H1 (cell line): ENCODE measurements around the gene CDC42EP1. TPM values are rescaled to one million over a fixed set of nuclear protein-coding genes. Genes with fewer than 3 reads are reported as not detected.

Experiments used
- CTCF ChIA-PET: fragments of 300-600 bp; sonication (Branson Sonifier 250); formaldehyde crosslinking; loops from one replicate; lab custom pipeline; 2021; ENCODE audit not compliant: partially characterized antibody; lab: Charles Lee
- POLR2A ChIA-PET: fragments of 300-600 bp; sonication (Branson Sonifier 250); formaldehyde crosslinking; loops from one replicate; lab custom pipeline; 2021; ENCODE audit warnings: inconsistent platforms; ENCODE audit not compliant: partially characterized antibody; lab: Charles Lee
- DNase-seq, 2 experiments: peaks; one replicate each; pipeline versions ENCODE4 v3.0.0 to v3.0.0-alpha.2; 2010 to 2022; ENCODE audit warnings: low spot score in 2 of 2, low read depth in 1 of 2, mixed read lengths in 1 of 2
- FAIRE-seq: peaks from 2 replicates; lab custom pipeline; 2011; peaks lifted over from hg19 to GRCh38; lab: Jason Lieb, UNC
- H2AFZ ChIP-seq: 2 replicates; pipeline ENCODE4 v1.8.1; 2012; ENCODE audit warnings: low read length, inconsistent platforms
- H2AK5ac ChIP-seq: 2 replicates; pipeline ENCODE4 v1.6.1; 2013; ENCODE audit warnings: low read depth, low read length
- H2BK120ac ChIP-seq: replicated peaks from 2 replicates; pipeline ENCODE3; 2013; ENCODE audit warnings: low read depth, low read length, inconsistent platforms
- H2BK12ac ChIP-seq: 2 replicates; pipeline ENCODE4 v1.6.1; 2013; ENCODE audit warnings: low read depth, low read length
- H2BK15ac ChIP-seq: 2 replicates; pipeline ENCODE4 v1.6.1; 2013; ENCODE audit warnings: low read length
- H2BK20ac ChIP-seq: 2 replicates; pipeline ENCODE4 v1.6.1; 2013; ENCODE audit warnings: low read length
- H2BK5ac ChIP-seq: 2 replicates; pipeline ENCODE4 v1.6.1; 2013; ENCODE audit warnings: low read depth, low read length
- H3K14ac ChIP-seq: 2 replicates; pipeline ENCODE4 v1.6.1; 2013; ENCODE audit warnings: inconsistent platforms; ENCODE audit not compliant: insufficient read length
- H3K18ac ChIP-seq: 2 replicates; pipeline ENCODE4 v1.6.1; 2013; ENCODE audit warnings: low read length; ENCODE audit errors: extremely low read depth
- H3K23ac ChIP-seq: 2 replicates; pipeline ENCODE4 v1.6.1; 2013; ENCODE audit warnings: inconsistent platforms; ENCODE audit not compliant: insufficient read length
- H3K23me2 ChIP-seq: 2 replicates; pipeline ENCODE4 v1.6.1; 2013; ENCODE audit warnings: low read depth, low read length
- H3K27ac ChIP-seq: 2 replicates; pipeline ENCODE4 v1.6.1; 2011; ENCODE audit warnings: low read depth, low read length, inconsistent platforms
- H3K27me3 ChIP-seq, 4 experiments: replicated peaks in 1 of 4; 1 replicate in 1 of 4; 2 replicates in 3 of 4; pipeline versions ENCODE4 v1.6.1 to v1.8.1; 2011 to 2013; ENCODE audit warnings: low read length in 3 of 4, mild to moderate bottlenecking in 3 of 4, inconsistent platforms in 2 of 4, mixed read lengths in 2 of 4, moderate library complexity in 1 of 4; ENCODE audit not compliant: control insufficient read depth in 3 of 4, insufficient read depth in 3 of 4; ENCODE audit errors: extremely low read depth in 1 of 4
- H3K36me3 ChIP-seq, 4 experiments: 2 replicates each; pipeline versions ENCODE4 v1.6.1 to v1.8.1; 2011 to 2013; ENCODE audit warnings: mild to moderate bottlenecking in 4 of 4, low read length in 3 of 4, moderate library complexity in 2 of 4, control low read depth in 1 of 4, inconsistent platforms in 1 of 4; ENCODE audit not compliant: insufficient read depth in 4 of 4, control insufficient read depth in 2 of 4
- H3K4ac ChIP-seq: replicated peaks from 2 replicates; pipeline ENCODE3; 2013; ENCODE audit warnings: low read length, low read depth, mixed read lengths, inconsistent platforms; ENCODE audit not compliant: insufficient read length
- H3K4me1 ChIP-seq, 4 experiments: replicated peaks in 1 of 4; 1 replicate in 1 of 4; 2 replicates in 3 of 4; pipeline versions ENCODE4 v1.6.1 to v1.8.1; 2011 to 2013; ENCODE audit warnings: low read length in 3 of 4, inconsistent platforms in 2 of 4, mixed read lengths in 1 of 4; ENCODE audit not compliant: insufficient read depth in 4 of 4, control insufficient read depth in 3 of 4
- H3K4me2 ChIP-seq, 2 experiments: 2 replicates each; pipeline versions ENCODE4 v1.6.1 to v1.8.1; 2011 to 2013; ENCODE audit warnings: low read depth in 2 of 2, low read length in 2 of 2, control low read depth in 1 of 2, inconsistent platforms in 1 of 2, mild to moderate bottlenecking in 1 of 2; ENCODE audit not compliant: insufficient read depth in 1 of 2
- H3K4me3 ChIP-seq, 4 experiments: fragments of 200-600, 300-600 bp in 1 of 4; sonication (generic), shearing (Covaris generic), sonication (Bioruptor Twin) in 1 of 4; 2 replicates each; pipeline versions ENCODE4 v1.5.1 to v1.8.1; 2011 to 2016; ENCODE audit warnings: low read length in 4 of 4, low read depth in 3 of 4, control low read depth in 2 of 4, inconsistent platforms in 2 of 4, mild to moderate bottlenecking in 2 of 4, mixed read lengths in 1 of 4, moderate library complexity in 1 of 4; ENCODE audit not compliant: insufficient read depth in 2 of 4; ENCODE audit errors: extremely low read depth in 1 of 4
- H3K56ac ChIP-seq: replicated peaks from 2 replicates; pipeline ENCODE3; 2013; ENCODE audit warnings: low read depth, mild to moderate bottlenecking, mixed read lengths, low read length, inconsistent platforms; ENCODE audit not compliant: insufficient read length
- H3K79me1 ChIP-seq: 2 replicates; pipeline ENCODE4 v1.6.1; 2013; ENCODE audit warnings: low read depth, low read length, control low read depth
- H3K79me2 ChIP-seq, 2 experiments: 2 replicates each; pipeline versions ENCODE4 v1.6.1 to v1.8.1; 2012 to 2013; ENCODE audit warnings: low read length in 2 of 2, mild to moderate bottlenecking in 2 of 2, inconsistent platforms in 1 of 2; ENCODE audit not compliant: insufficient read depth in 2 of 2, control insufficient read depth in 1 of 2
- H3K9ac ChIP-seq, 4 experiments: replicated peaks in 1 of 4; 1 replicate in 1 of 4; 2 replicates in 3 of 4; pipeline versions ENCODE4 v1.6.1 to v1.8.1; 2011 to 2013; ENCODE audit warnings: low read depth in 3 of 4, low read length in 3 of 4, control low read depth in 2 of 4, mild to moderate bottlenecking in 2 of 4, moderate library complexity in 2 of 4, inconsistent platforms in 1 of 4; ENCODE audit errors: extremely low read depth in 1 of 4
- H3K9me3 ChIP-seq, 2 experiments: 2 replicates each; pipeline versions ENCODE4 v1.6.1 to v1.8.1; 2012 to 2013; ENCODE audit warnings: mild to moderate bottlenecking in 2 of 2, moderate library complexity in 2 of 2, control low read depth in 1 of 2, inconsistent platforms in 1 of 2, low read depth in 1 of 2, low read length in 1 of 2, mixed read lengths in 1 of 2; ENCODE audit not compliant: insufficient read depth in 2 of 2
- H4K20me1 ChIP-seq, 2 experiments: replicated peaks in 1 of 2; 2 replicates each; pipeline versions ENCODE3 to v1.8.1; 2011 to 2013; ENCODE audit warnings: inconsistent platforms in 2 of 2, low read length in 2 of 2, mild to moderate bottlenecking in 1 of 2; ENCODE audit not compliant: insufficient read depth in 2 of 2, control insufficient read depth in 1 of 2
- H4K5ac ChIP-seq: 2 replicates; pipeline ENCODE4 v1.6.1; 2013; ENCODE audit warnings: low read length, low read depth, mixed read lengths, inconsistent platforms; ENCODE audit not compliant: insufficient read length
- H4K8ac ChIP-seq: 2 replicates; pipeline ENCODE4 v1.8.0; 2013; ENCODE audit warnings: mild to moderate bottlenecking, moderate library complexity, low read length, inconsistent platforms; ENCODE audit not compliant: insufficient read depth; ENCODE audit errors: extremely low read depth
- H4K91ac ChIP-seq: replicated peaks from 2 replicates; pipeline ENCODE3; 2013; ENCODE audit warnings: low read length, mixed read lengths, inconsistent platforms; ENCODE audit not compliant: insufficient read length
- CHD2 ChIP-seq: IDR thresholded peaks from 2 replicates; pipeline ENCODE4 v1.6.1; 2012; ENCODE audit warnings: low read length, improper control_type of control experiment
- TEAD4 ChIP-seq: IDR thresholded peaks from 2 replicates; pipeline ENCODE4 v1.6.1; 2012; ENCODE audit warnings: low read depth, low read length, inconsistent platforms, mixed read lengths
- ZNF274 ChIP-seq: IDR thresholded peaks from 2 replicates; pipeline ENCODE4 v1.7.0; 2012; ENCODE audit warnings: low read length, borderline replicate concordance; ENCODE audit errors: extremely low read depth
- WGBS, 2 experiments: shearing (Covaris generic) in 1 of 2; methylation state at CpG; one replicate each; pipeline versions ENCODE4 v1.1.6 to v1.1.7; 2013 to 2015; ENCODE audit warnings: low lambda C conversion rate in 2 of 2, mixed read lengths in 2 of 2, inconsistent platforms in 1 of 2, low coverage in 1 of 2, missing lambda C conversion rate in 1 of 2; ENCODE audit not compliant: insufficient replicate concordance in 2 of 2, insufficient coverage in 1 of 2, insufficient read length in 1 of 2; ENCODE audit errors: extremely low coverage in 1 of 2, missing lambda C conversion rate in 1 of 2; 5-methylcytosine and 5-hydroxymethylcytosine counted together
- polyA plus RNA-seq, 7 experiments: library from polyadenylated mRNA; depleted of rRNA in 3 of 7; stranded (reverse) in 5 of 7; unstranded in 2 of 7; fragments of >200 nt in 5 of 7; fragments of 200-250 nt in 2 of 7; gene quantifications; 1 replicate in 5 of 7; 2 replicates in 1 of 7; 4 replicates in 1 of 7; pipeline versions ENCODE4 v1.2.1 to v1.2.3, GENCODE V29; 2011 to 2013; ENCODE audit warnings: missing spikeins in 2 of 7, mixed read lengths in 2 of 7
- total RNA-seq: library from RNA; stranded (reverse); fragmentation: NEBNext Ultra II Directional; extraction: Animal tissue kit (Norgen Biotek cat#: 25700); gene quantifications from 2 replicates; pipeline ENCODE4 v1.2.1, GENCODE V29; 2021

Gene CDC42EP1
- total and polyA plus RNA-seq, 2 of the 8 experiments (the other 6 are each of a cell fraction or from before 2014, with no cell fraction given), result 8.3 to 11.2 TPM

GRCh38 chr22:37522482-37522881 is 37.8 kb upstream of the CDC42EP1 start:
- TF ChIP-seq TEAD4, result no peak
- no peak for TF ChIP-seq CHD2
- TF ChIP-seq ZNF274, result no peak
- no peaks in the 10 kb centered on the region for H4K20me1 ChIP-seq
- H2BK15ac ChIP-seq, result no peak overlapping the region
- no peak overlapping the region for H4K8ac ChIP-seq
- no peak for FAIRE-seq
- peaks cover 0 to 7% (median 4%) of the 10 kb centered on the region in 4 experiments; a peak in 3 of 7 replicates for H3K4me1 ChIP-seq
- H3K18ac ChIP-seq, result no peak overlapping the region
- ChIA-PET POLR2A (interaction anchor here (0.6 kb wide), 1 partner anchor 48 kb away, joined by 3 read pairs; no protein-coding TSS in a partner anchor), CTCF (interaction anchor here (0.9 to 1.4 kb wide), 6 partner anchors 11 to 50 kb away, joined by 3 to 6 read pairs (median 3); no protein-coding TSS in a partner anchor)
- H3K4me3 ChIP-seq, result no peak overlapping the region
- H3K79me2 ChIP-seq, result no peaks in the 10 kb centered on the region
- H4K91ac ChIP-seq, result no peak overlapping the region
- no peaks in the 10 kb centered on the region for H3K9me3 ChIP-seq
- no peak overlapping the region for H2BK20ac ChIP-seq
- no peak overlapping the region for H2BK5ac ChIP-seq
- H3K4ac ChIP-seq, result no peak overlapping the region
- H4K5ac ChIP-seq, result no peak overlapping the region
- H3K56ac ChIP-seq, result no peak overlapping the region
- H2AK5ac ChIP-seq, result no peak overlapping the region
- H3K79me1 ChIP-seq, result no peaks in the 10 kb centered on the region
- no peak overlapping the region for H3K27ac ChIP-seq
- peaks cover 7 to 25% (median 16%) of the 10 kb centered on the region in 4 experiments; a peak in 6 of 7 replicates for H3K27me3 ChIP-seq
- H3K23ac ChIP-seq, result no peak overlapping the region
- H3K14ac ChIP-seq, result no peak overlapping the region
- H2BK12ac ChIP-seq, result no peak overlapping the region
- H2BK120ac ChIP-seq, result no peak overlapping the region
- no peak overlapping the region for H2AFZ ChIP-seq
- H3K23me2 ChIP-seq, result peaks cover 10% of the 10 kb centered on the region; the same call in 1 of the 2 replicates
- WGBS, 2 experiments, result 88% methylated on average over 6 of the region's 6 CpGs; no CpG with 5 or more reads in 1 of the 2 experiments
- H3K36me3 ChIP-seq, result no peaks in the 10 kb centered on the region
- no peak overlapping the region for H3K4me2 ChIP-seq
- DNase-seq, result no peak
- no peak overlapping the region for H3K9ac ChIP-seq
